Endodermal cell (in vitro differentiated cells): ENCODE results near the gene ADRA2B. TPM values are rescaled to one million over a fixed set of nuclear protein-coding genes. Genes with fewer than 3 reads are reported as not detected.

Source experiments
- DNase-seq: peaks from one replicate; pipeline ENCODE4 v3.0.0-alpha.2; 2017
- H3K27ac ChIP-seq: 2 replicates; pipeline ENCODE4 v1.5.1; 2013; ENCODE audit warnings: mild to moderate bottlenecking, low read depth, low read length, moderate library complexity
- H3K27me3 ChIP-seq: 2 replicates; pipeline ENCODE4 v1.6.1; 2013; ENCODE audit warnings: mild to moderate bottlenecking, low read length, moderate library complexity; ENCODE audit not compliant: insufficient read depth, control insufficient read depth, poor library complexity, severe bottlenecking
- H3K36me3 ChIP-seq: 2 replicates; pipeline ENCODE4 v1.7.0; 2013; ENCODE audit warnings: mild to moderate bottlenecking, low read length, moderate library complexity; ENCODE audit not compliant: control insufficient read depth, insufficient read depth
- H3K4me1 ChIP-seq: one replicate; pipeline ENCODE4 v1.7.0; 2013; ENCODE audit warnings: low read length; ENCODE audit not compliant: control insufficient read depth, insufficient read depth
- H3K4me3 ChIP-seq: 2 replicates; pipeline ENCODE4 v1.5.1; 2013; ENCODE audit warnings: mild to moderate bottlenecking, low read length, moderate library complexity
- H3K9ac ChIP-seq: 2 replicates; pipeline ENCODE4 v1.6.1; 2013; ENCODE audit warnings: mild to moderate bottlenecking, low read length, moderate library complexity; ENCODE audit not compliant: poor library complexity, severe bottlenecking; ENCODE audit errors: extremely low read depth
- H3K9me3 ChIP-seq: 2 replicates; pipeline ENCODE4 v1.6.1; 2013; ENCODE audit warnings: mild to moderate bottlenecking, low read length, moderate library complexity; ENCODE audit not compliant: control insufficient read depth
- H3K27ac Mint-ChIP-seq: 2 replicates; pipeline ENCODE4 v1.8.0; 2020; ENCODE audit warnings: mixed read lengths
- H3K27me3 Mint-ChIP-seq: 2 replicates; pipeline ENCODE4 v1.8.0; 2021; ENCODE audit warnings: mild to moderate bottlenecking, mixed read lengths; ENCODE audit not compliant: insufficient read depth
- H3K36me3 Mint-ChIP-seq: 2 replicates; pipeline ENCODE4 v1.8.0; 2020; ENCODE audit warnings: low read depth, mixed read lengths
- H3K4me1 Mint-ChIP-seq: 2 replicates; pipeline ENCODE4 v1.8.0; 2020; ENCODE audit warnings: mixed read lengths
- H3K4me3 Mint-ChIP-seq: 2 replicates; pipeline ENCODE4 v1.8.0; 2020; ENCODE audit warnings: mild to moderate bottlenecking, moderate library complexity, mixed read lengths
- H3K9me3 Mint-ChIP-seq: 2 replicates; pipeline ENCODE4 v1.8.0; 2020; ENCODE audit warnings: mild to moderate bottlenecking, mixed read lengths
- WGBS, 2 experiments: methylation state at CpG; one replicate each; pipeline versions ENCODE4 v1.1.5 to v1.1.7; 2013; ENCODE audit warnings: missing lambda C conversion rate in 2 of 2, mixed read lengths in 1 of 2; ENCODE audit not compliant: insufficient coverage in 1 of 2, insufficient read length in 1 of 2; 5-methylcytosine and 5-hydroxymethylcytosine counted together
- total RNA-seq, 2 donors: library from RNA; stranded (reverse); fragmentation: NEBNext Ultra II Directional in 1 of 2; extraction: Animal tissue kit (Norgen Biotek cat#: 25700) in 1 of 2; gene quantifications; 2 replicates in 1 of 2; 3 replicates in 1 of 2; pipeline ENCODE4 v1.2.1, GENCODE V29; 2021
- TF ChIP-seq, protein P1 (sequence below): fragments of 200-600 bp; sonication (generic); conservative IDR thresholded peaks from 2 replicates; pipeline ENCODE4 v1.5.0; 2021; ENCODE audit warnings: antibody characterized with exemption, mild to moderate bottlenecking

ADRA2B gene
- total RNA-seq, 2 donors from 2014 or later = 2.4 to 3.8 TPM

GRCh38 chr2:96158554-96158940 lies 42.2 kb upstream of the ADRA2B start:
- peaks cover 5% of the 10 kb centered on the region for H3K4me1 Mint-ChIP-seq
- no peak overlapping the region for H3K27ac Mint-ChIP-seq
- no peaks in the 10 kb centered on the region for H3K4me1 ChIP-seq
- no peak overlapping the region for H3K27ac ChIP-seq
- H3K4me3 Mint-ChIP-seq = no peak overlapping the region
- no peaks in the 10 kb centered on the region for H3K36me3 ChIP-seq
- H3K9ac ChIP-seq = no peak overlapping the region
- H3K27me3 ChIP-seq = no peaks in the 10 kb centered on the region
- H3K4me3 ChIP-seq = no peak overlapping the region
- peaks cover 4% of the 10 kb centered on the region for H3K27me3 Mint-ChIP-seq
- TF ChIP-seq, protein P1, sequence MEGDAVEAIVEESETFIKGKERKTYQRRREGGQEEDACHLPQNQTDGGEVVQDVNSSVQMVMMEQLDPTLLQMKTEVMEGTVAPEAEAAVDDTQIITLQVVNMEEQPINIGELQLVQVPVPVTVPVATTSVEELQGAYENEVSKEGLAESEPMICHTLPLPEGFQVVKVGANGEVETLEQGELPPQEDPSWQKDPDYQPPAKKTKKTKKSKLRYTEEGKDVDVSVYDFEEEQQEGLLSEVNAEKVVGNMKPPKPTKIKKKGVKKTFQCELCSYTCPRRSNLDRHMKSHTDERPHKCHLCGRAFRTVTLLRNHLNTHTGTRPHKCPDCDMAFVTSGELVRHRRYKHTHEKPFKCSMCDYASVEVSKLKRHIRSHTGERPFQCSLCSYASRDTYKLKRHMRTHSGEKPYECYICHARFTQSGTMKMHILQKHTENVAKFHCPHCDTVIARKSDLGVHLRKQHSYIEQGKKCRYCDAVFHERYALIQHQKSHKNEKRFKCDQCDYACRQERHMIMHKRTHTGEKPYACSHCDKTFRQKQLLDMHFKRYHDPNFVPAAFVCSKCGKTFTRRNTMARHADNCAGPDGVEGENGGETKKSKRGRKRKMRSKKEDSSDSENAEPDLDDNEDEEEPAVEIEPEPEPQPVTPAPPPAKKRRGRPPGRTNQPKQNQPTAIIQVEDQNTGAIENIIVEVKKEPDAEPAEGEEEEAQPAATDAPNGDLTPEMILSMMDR = no peak
- H3K9me3 ChIP-seq = no peaks in the 10 kb centered on the region
- no peaks in the 10 kb centered on the region for H3K36me3 Mint-ChIP-seq
- DNase-seq = peak; percentile 57
- WGBS, 2 experiments = 85 to 91% methylated on average over 3 to 14 of the region's 14 CpGs
- H3K9me3 Mint-ChIP-seq = no peaks in the 10 kb centered on the region

GRCh38 chr2:96157649-96158553 lies 41.5 kb upstream of the ADRA2B start:
- H3K9ac ChIP-seq = no peak overlapping the region
- no peaks in the 10 kb centered on the region for H3K27me3 ChIP-seq
- peak; percentile 67 for DNase-seq
- no peak overlapping the region for H3K27ac Mint-ChIP-seq
- peaks cover 5% of the 10 kb centered on the region for H3K4me1 Mint-ChIP-seq
- TF ChIP-seq, protein P1 = no peak
- no peaks in the 10 kb centered on the region for H3K36me3 ChIP-seq
- 87% methylated on average over 10 to 19 of the region's 19 CpGs for WGBS, 2 experiments
- no peaks in the 10 kb centered on the region for H3K9me3 Mint-ChIP-seq
- no peaks in the 10 kb centered on the region for H3K4me1 ChIP-seq
- H3K9me3 ChIP-seq = no peaks in the 10 kb centered on the region
- no peaks in the 10 kb centered on the region for H3K36me3 Mint-ChIP-seq
- no peak overlapping the region for H3K4me3 ChIP-seq
- H3K27me3 Mint-ChIP-seq = peaks cover 4% of the 10 kb centered on the region
- H3K4me3 Mint-ChIP-seq = no peak overlapping the region
- no peak overlapping the region for H3K27ac ChIP-seq

GRCh38 chr2:96156926-96157648 lies 40.7 kb upstream of the ADRA2B start:
- H3K9me3 Mint-ChIP-seq = no peaks in the 10 kb centered on the region
- Histone ChIP-seq H3K4me3 (no peak overlapping the region), H3K27ac (no peak overlapping the region), H3K9ac (no peak overlapping the region), H3K27me3 (no peaks in the 10 kb centered on the region), H3K36me3 (no peaks in the 10 kb centered on the region), H3K4me1 (no peaks in the 10 kb centered on the region), H3K9me3 (no peaks in the 10 kb centered on the region)
- 83 to 95% methylated on average over 1 to 5 of the region's 5 CpGs for WGBS, 2 experiments
- peak; percentile 38 for DNase-seq
- H3K4me1 Mint-ChIP-seq = peaks cover 10% of the 10 kb centered on the region
- no peak overlapping the region for H3K4me3 Mint-ChIP-seq
- H3K36me3 Mint-ChIP-seq = no peaks in the 10 kb centered on the region
- TF ChIP-seq, protein P1 = no peak
- no peak overlapping the region for H3K27ac Mint-ChIP-seq
- peaks cover 4% of the 10 kb centered on the region for H3K27me3 Mint-ChIP-seq
